Erythroblast (primary cell): ENCODE results near the gene NBEA.

Experiments
- GATA1 ChIP-seq: IDR thresholded peaks from 2 replicates; pipeline ENCODE4 v1.6.1; 2011; ENCODE audit warnings: low read depth, mild to moderate bottlenecking, control low read depth, low read length, moderate library complexity
- POLR2A ChIP-seq: IDR thresholded peaks from 2 replicates; pipeline ENCODE4 v1.6.1; 2011; ENCODE audit warnings: mild to moderate bottlenecking, low read length

DNA sequence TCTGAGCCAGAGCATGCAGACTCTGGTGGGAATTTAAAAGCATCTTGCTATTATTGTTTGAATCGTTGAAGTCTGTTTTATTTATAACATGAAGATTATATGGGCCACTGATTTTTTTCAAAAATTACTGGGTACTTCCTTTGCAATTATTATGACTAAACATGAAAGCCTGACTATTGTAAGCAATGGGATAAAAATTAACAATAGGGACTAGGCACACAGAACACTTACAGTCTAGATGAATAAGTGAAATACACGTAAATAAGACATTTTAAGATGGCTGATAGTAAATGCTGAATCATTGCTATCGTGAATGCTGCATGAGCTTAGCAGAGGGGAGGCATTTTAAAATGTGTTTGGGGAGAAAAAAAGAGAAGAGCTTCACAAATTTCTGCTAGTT lies 615.4 kb downstream of the NBEA start:
- no peak for TF ChIP-seq POLR2A
- TF ChIP-seq GATA1, result no peak
